NCI-H2107 treated with DMSO at 0.1 percent for 48 hours (cell line): Measurements from ENCODE around the gene DIS3L.
"Not testable (repeated sequence)": the region's sequence is repeated elsewhere in the genome, so short reads cannot be mapped to it uniquely, and the experiment has no call there.

ENCODE experiments used
- DNase-seq: peaks from one replicate; lab custom pipeline; 2025; ENCODE audit not compliant: unreplicated experiment; lab: John Stamatoyannopoulos, UW

The DIS3L gene

GRCh38 chr15:66308531-66308930, 15.2 kb downstream of the DIS3L start:
- no peak for DNase-seq

DNA sequence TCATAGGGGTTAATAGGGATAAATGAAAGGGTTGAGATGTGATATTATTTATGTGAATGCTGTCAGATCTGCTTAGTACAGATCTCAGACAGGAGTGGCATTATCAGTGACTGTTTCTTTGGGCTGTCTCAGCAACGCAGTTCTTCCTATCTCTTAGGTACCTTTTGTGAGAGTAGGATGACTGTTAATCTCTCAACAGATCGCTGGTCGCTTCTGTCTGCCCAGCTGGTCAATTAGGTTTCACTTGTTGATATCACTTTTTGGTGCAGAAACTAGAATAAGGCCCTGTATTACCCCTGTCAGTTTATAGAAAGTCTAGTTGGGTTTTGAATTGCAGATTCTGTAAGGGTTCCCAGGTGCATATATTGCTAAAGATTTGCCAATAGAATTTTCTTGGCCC, 16.5 kb downstream of the DIS3L start:
- no peak for DNase-seq

- no peak for DNase-seq
Observed at GRCh38 chr15:66310786-66311185, 17.4 kb downstream of the DIS3L start.

- DNase-seq, result no peak
Observed at GRCh38 chr15:66312144-66312543, 18.8 kb downstream of the DIS3L start.

DNA sequence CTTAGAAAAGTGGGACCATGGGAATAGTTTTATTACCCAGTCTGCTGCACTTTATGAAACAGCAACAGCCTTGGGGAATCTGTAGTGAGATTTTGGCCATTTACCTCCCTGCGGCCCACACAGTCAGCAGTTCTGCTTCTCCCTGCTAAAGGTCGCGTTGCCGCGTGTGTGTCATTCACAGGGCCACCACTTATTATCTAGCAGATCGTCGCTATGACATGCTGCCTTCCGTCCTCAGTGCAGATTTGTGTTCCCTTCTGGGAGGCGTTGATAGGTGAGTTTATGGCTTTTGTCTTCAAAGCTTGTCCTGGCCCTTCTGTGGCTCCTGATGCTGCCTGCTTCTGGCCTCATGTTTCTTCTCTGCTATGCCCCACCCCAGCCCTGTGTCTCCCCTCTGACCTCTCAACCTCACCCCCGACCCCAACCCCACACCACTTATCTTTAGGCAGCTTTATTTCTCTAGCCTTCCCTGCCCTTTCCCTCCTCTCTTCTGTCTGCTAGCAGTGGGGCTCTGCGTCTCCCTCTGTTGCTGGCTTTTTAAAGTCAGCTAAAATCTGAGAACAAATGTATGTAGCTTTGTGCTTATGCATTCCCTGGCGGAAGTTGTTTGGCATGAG, 30.1 kb downstream of the DIS3L start:
- no peak for DNase-seq

DNA sequence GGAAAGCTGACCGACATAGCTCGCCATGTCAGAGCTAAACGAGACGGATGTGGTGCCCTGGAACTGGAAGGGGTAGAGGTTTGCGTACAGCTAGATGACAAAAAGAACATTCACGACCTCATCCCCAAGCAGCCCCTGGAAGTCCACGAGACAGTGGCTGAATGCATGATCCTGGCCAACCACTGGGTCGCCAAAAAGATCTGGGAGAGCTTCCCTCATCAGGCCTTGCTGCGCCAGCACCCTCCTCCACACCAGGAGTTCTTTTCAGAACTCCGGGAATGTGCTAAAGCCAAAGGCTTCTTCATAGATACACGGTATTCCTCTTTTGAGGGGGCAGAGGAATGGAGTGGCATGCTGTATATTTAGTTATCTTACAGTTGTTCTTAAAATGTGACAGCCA, 32.7 kb downstream of the DIS3L start:
- DNase-seq, result no peak

DNA sequence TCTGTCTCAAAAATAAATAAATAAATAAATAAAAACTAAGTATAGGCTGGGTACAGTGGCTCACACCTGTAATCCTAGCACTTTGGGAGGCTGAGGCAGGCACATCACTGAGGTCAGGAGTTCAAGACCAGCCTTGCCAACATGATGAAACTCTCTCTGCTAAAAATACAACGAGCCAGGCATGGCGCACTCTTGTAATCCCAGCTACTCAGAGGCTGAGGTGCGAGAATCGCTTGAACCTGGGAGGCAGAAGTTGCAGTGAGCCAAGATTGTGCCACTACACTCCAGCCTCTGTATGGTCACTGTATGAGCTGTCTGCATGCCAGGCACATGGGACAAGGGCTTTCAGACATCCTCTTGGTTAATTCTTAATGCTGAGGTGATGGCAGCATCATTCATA, 34.4 kb downstream of the DIS3L start:
- no peak for DNase-seq

- no peak for DNase-seq
Observed at GRCh38 chr15:66328771-66329170, 35.4 kb downstream of the DIS3L start.

DNA sequence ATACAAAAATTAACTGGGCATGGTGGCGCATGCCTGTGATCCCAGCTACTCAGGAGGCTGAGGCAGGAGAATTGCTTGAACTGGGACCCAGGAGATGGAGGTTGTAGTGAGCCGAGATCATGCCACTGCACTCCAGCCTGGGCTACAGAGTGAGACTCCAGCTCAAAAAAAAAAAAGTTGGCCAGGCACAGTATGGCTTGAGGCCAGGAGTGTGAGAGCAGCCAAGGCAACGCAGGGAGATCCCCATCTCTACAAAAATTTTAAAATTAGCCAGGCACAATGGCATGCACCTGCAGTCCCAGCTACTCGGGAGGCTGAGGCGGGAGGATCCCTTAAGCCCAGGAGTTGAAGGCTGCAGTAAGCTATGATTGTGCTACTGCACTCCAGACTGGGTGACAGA, 55.2 kb downstream of the DIS3L start:
- DNase-seq, result not testable (repeated sequence)

DNA sequence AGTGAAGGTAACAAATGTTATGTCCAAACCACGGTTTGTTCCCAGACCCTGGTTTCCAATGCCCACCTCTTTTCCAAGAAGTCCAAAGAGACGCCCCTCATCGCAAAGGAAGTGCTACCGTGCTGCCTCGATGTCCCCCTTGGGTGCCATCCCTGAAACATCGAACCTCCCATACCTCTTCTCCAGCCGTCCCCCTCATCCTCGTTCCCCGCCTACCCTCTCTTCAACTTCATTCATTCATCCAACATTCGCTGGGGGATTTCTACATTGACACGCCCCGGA, 62.6 kb downstream of the DIS3L start:
- no peak for DNase-seq

GRCh38 chr15:66356359-66357236, 63.2 kb downstream of the DIS3L start, which contains the start of gene TIPIN:
Gene TIPIN (minus strand): TSS chr15:66356685. CDS start chr15:66352947, 3,738 bp downstream.
- peak; percentile 74 for DNase-seq

GRCh38 chr15:66359740-66360139, 66.4 kb downstream of the DIS3L start:
- no peak for DNase-seq

- DNase-seq, result not testable (repeated sequence)
Observed at GRCh38 chr15:66361745-66362460, 68.5 kb downstream of the DIS3L start.

DNA sequence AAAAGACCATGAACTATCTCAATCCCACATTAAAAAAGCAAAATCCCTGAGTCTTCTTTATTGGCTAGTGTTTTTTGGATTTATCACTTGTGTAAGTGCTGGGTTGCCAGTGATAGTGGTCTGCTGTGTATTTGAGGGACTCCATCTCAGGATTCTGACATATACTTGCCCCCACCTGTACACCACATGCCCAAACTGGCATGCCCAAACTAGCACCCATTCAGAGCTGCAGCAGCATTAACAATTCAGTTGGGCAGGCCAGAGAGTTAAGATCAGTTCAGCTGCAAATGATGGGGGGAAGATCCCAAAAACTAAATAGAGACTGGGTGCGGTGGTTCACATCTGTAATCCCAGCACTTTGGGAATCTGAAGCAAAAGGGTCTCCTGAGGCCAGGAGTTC, 69.4 kb downstream of the DIS3L start:
- DNase-seq, result no peak

- no peak for DNase-seq
Observed at GRCh38 chr15:66364944-66365528, 71.7 kb downstream of the DIS3L start.

GRCh38 chr15:66369773-66370651, 76.6 kb downstream of the DIS3L start:
- DNase-seq, result peak; percentile 63

GRCh38 chr15:66374179-66374578, 80.8 kb downstream of the DIS3L start:
- no peak for DNase-seq

DNA sequence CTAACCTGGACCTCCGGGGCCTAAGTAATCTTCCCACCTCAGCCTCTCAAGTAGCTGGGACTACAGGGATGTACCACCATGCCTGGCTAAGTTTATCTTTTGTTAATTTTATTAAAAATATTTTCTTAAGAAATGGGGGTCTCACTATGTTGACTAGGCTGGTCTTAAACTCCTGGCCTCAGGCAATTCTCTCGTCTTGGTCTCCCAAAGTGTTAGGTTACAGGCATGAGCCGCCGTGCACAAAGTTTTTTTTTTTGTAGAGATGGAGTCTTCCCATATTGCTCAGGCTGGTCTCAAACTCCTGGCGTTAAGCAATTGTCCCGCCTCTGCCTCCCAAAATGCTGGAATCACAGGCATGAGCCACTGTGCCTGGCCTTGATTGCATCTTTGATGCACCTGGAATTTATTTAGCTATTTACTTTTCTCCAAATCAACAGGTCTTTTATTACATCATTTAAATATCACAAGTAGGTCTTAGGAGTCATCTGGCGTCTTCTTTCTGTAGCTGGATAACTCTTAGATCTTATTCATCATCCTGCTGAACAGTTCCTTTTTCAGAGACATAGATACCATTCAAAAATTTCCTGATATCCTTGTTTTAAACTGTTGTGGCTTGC, 85.6 kb downstream of the DIS3L start:
- DNase-seq, result no peak

GRCh38 chr15:66381376-66381775, 88.0 kb downstream of the DIS3L start:
- not testable (repeated sequence) for DNase-seq
